Stimulated activated CD4-positive, alpha-beta T cell treated with anti-CD3 and anti-CD28 coated beads, TNF-alpha, amount 100 ng/mL, for 48 hours (primary cell): ENCODE results near the gene PEAK3.

Source experiments
- DNase-seq, 3 donors: peaks; one replicate each; pipeline ENCODE4 v3.0.0-alpha.2; 2020; ENCODE audit warnings: low read depth in 3 of 3

PEAK3 gene

DNA sequence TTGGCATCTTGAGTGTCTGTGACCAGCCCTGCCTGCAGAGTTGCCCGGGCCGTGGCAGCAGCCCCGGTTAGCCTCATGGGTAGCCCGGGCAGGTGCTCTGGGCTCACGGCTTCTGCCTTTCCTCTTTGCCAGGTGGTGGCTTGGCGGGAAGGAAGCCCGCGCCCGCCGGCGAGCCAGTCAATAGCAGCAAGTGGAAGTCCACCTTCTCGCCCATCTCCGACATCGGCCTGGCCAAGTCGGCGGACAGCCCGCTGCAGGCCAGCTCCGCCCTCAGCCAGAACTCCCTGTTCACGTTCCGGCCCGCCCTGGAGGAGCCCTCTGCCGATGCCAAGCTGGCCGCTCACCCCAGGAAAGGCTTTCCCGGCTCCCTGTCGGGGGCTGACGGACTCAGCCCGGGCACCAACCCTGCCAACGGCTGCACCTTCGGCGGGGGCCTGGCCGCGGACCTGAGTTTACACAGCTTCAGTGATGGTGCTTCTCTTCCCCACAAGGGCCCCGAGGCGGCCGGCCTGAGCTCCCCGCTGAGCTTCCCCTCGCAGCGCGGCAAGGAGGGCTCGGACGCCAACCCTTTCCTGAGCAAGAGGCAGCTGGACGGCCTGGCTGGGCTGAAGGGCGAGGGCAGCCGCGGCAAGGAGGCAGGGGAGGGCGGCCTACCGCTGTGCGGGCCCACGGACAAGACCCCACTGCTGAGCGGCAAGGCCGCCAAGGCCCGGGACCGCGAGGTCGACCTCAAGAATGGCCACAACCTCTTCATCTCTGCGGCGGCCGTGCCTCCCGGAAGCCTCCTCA lies 55.7 kb downstream of the PEAK3 start:
- no peak for DNase-seq

DNA sequence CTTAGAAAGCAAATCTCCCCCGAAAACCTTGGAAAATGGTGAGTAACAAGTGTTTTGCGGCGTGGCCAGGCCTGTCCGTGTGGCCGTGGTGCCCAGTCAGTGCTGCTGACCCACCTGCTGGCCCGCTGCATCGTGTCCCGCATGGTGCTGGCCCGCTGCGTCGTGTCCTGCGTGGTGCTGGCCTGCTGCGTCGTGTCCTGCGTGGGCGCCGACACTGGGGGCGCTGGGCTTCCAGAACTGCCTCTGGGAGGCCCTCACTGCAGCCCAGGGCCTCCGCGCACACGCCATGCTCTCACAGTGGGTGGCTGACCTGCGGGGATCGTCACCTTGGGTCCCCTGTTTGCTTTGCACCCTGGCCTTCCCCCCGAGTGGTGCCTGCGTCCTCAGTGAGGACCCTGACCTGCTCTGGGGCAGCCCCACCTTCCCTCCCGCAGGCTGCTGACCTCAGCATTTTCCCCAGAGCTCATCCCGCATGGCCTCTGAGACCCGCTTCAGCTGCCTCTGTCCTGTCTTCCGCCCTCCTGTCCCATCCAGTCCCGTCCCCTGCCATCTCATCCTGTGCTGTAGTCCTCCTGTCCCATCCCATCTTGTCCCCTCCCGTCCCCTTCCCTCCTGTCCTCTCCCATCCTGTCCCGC lies 56.4 kb downstream of the PEAK3 start:
- no peak for DNase-seq

DNA sequence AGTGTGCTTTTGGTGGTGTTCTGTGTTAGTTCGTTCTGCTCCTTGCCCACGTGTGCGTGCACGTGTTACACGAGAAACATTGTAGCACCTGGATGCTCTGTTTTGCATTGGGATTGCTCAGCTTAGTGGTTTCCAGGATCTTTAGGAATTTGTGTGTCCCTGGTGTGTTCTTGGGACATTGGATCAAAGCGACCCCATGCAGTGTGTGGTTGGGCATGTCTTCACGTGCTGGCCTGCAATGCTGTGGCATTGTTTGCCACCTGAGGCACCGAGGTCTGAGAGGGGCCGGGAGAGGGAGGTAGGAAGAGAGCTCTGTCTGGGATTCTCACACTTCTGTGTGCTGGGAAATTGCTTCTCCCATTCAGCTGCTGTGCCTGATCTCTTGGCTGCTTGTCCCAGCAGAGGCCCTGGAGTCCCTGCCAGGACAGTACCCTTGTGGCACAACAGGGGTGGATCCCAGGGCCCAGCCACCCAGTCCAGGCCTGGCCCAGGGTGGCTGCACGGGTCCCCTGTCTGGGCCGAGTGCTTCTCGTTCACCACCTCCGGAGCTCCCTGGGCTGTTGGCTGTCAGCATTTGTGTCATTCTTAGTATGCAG lies 57.1 kb downstream of the PEAK3 start:
- no peak for DNase-seq
